ENCODE data around the gene ELMO2. TPM values are rescaled to one million over a fixed set of nuclear protein-coding genes. Genes with fewer than 3 reads are reported as not detected.

ELMO2 gene
- total and polyA plus RNA-seq, 2 of the 4 experiments (the other 2 are of a cell fraction) = 29.2 to 52.7 TPM

DNA sequence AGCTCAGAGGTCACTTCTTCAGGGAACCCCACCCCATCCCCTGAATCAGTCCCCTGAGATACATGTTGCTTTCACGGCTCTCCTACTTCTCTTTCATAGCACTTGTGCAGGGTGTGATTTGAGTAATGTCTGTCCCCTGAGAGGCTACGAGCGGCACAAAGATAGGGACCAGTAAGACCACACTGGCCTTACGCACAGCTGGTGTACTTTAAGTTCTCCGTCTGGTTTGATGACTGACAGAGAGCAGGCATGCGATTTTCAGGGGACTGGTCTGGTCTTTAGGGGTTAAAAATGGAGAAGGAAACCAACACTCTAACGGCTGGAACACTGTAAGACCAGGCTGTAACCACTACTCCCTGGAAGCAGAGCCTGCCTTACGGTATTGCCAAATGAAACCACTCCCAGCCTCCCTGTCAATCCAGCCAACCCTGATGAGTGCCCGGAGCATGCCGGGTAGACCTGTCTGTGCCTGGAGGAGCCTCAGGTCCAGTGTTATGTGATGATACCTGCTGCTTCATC is 47.1 kb downstream of the ELMO2 start:
- POLR2A ChIA-PET (ENCODE audit: unreplicated experiment) = no interaction called here
- Histone ChIP-seq H2BK15ac (ENCODE audit: low read depth, low read length) (no peak overlapping the region), H3K9ac (ENCODE audit: low read depth, low read length) (no peak overlapping the region), H3K9me3 (ENCODE audit: control insufficient read depth, insufficient read depth, low read length) (no peaks in the 10 kb centered on the region), H3K18ac (ENCODE audit: low read depth, low read length) (no peak overlapping the region), H3K36me3 (ENCODE audit: control insufficient read depth, insufficient read depth, low read length) (peaks cover 31% of the 10 kb centered on the region), H4K8ac (ENCODE audit: low read depth in 2 of 2, low read length in 2 of 2) (no peak overlapping the region), H3K56ac (ENCODE audit: extremely low read depth, insufficient read depth, low read length) (no peak overlapping the region), H3K4me3 (ENCODE audit: insufficient read depth, low read depth, low read length) (no peak overlapping the region), H3K4me2 (ENCODE audit: low read depth, low read length) (no peak overlapping the region), H3K4ac (ENCODE audit: low read depth, low read length) (no peak overlapping the region), H2BK120ac (ENCODE audit: low read depth, low read length) (no peak overlapping the region), H2AK9ac (replicated peaks; ENCODE audit: low read depth, low read length, poor library complexity) (no peak overlapping the region), H4K91ac (ENCODE audit: insufficient read depth, low read depth, low read length) (no peak overlapping the region), H3K4me1 (ENCODE audit: control insufficient read depth, insufficient read depth, low read length) (no peaks in the 10 kb centered on the region), H2BK20ac (ENCODE audit: low read depth, low read length) (no peak overlapping the region), H3K14ac (replicated peaks; ENCODE audit: low read depth, low read length) (no peak overlapping the region), H3K9me1 (ENCODE audit: insufficient read depth, low read length) (peaks cover 13% of the 10 kb centered on the region), H4K20me1 (ENCODE audit: insufficient read depth, low read length) (peaks cover 40% of the 10 kb centered on the region; the same call in 1 of the 2 replicates), H2AFZ (replicated peaks; ENCODE audit: low read length, poor library complexity) (no peak overlapping the region), H3K79me1 (ENCODE audit: low read depth in 1 of 2, low read length in 2 of 2) (peaks cover 18 to 60% of the 10 kb centered on the region in 2 experiments), H2AK5ac (ENCODE audit: low read depth, low read length) (no peak overlapping the region), H4K5ac (ENCODE audit: low read depth, low read length) (no peak overlapping the region), H3K27me3 (ENCODE audit: control insufficient read depth, insufficient read depth, low read length) (no peaks in the 10 kb centered on the region), H3K23ac (ENCODE audit: low read depth, low read length) (no peak overlapping the region), H3K27ac (ENCODE audit: insufficient read depth, low read length) (no peak overlapping the region), H2BK5ac (ENCODE audit: low read depth, low read length, poor library complexity, severe bottlenecking) (no peak overlapping the region)
- in situ Hi-C loops (cut with MboI; ENCODE audit: low sequenced_read_pairs) = no loop called here
- no peak for TF ChIP-seq FOS (IDR thresholded peaks at IDR 0.05; ENCODE audit: low read depth, low read length)
- TF ChIP-seq, protein P1, sequence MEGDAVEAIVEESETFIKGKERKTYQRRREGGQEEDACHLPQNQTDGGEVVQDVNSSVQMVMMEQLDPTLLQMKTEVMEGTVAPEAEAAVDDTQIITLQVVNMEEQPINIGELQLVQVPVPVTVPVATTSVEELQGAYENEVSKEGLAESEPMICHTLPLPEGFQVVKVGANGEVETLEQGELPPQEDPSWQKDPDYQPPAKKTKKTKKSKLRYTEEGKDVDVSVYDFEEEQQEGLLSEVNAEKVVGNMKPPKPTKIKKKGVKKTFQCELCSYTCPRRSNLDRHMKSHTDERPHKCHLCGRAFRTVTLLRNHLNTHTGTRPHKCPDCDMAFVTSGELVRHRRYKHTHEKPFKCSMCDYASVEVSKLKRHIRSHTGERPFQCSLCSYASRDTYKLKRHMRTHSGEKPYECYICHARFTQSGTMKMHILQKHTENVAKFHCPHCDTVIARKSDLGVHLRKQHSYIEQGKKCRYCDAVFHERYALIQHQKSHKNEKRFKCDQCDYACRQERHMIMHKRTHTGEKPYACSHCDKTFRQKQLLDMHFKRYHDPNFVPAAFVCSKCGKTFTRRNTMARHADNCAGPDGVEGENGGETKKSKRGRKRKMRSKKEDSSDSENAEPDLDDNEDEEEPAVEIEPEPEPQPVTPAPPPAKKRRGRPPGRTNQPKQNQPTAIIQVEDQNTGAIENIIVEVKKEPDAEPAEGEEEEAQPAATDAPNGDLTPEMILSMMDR (conservative IDR thresholded peaks at IDR 0.05; ENCODE audit: low read depth, low read length) = no peak
- TF ChIP-seq, protein P2, sequence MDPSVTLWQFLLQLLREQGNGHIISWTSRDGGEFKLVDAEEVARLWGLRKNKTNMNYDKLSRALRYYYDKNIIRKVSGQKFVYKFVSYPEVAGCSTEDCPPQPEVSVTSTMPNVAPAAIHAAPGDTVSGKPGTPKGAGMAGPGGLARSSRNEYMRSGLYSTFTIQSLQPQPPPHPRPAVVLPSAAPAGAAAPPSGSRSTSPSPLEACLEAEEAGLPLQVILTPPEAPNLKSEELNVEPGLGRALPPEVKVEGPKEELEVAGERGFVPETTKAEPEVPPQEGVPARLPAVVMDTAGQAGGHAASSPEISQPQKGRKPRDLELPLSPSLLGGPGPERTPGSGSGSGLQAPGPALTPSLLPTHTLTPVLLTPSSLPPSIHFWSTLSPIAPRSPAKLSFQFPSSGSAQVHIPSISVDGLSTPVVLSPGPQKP (IDR thresholded peaks at IDR 0.05; ENCODE audit: borderline replicate concordance, low read depth, low read length) = no peak
- no TSS peak for BruUV-seq (replicated peaks)
- WGBS, 2 experiments (ENCODE audit: extremely low coverage in 2 of 2, insufficient read length in 1 of 2) = 96% methylated on average over 4 of the region's 10 CpGs; no CpG with 5 or more reads in 1 of the 2 experiments
- ATAC-seq (ENCODE audit: low read depth) (no peak), DNase-seq (no peak)
- intact Hi-C loops (cut with micrococcal nuclease) = no loop called here
- CTCF ChIA-PET = no interaction called here
- dilution Hi-C loops (cut with HindIII; ENCODE audit: low sequenced_read_pairs, unreplicated experiment) = no loop called here
